SK-N-MC (cell line): ENCODE results near the gene LIPM.

Experiments
- EZH2 ChIP-seq: fragments of 200-600 bp; sonication (generic); IDR thresholded peaks from one replicate; pipeline ENCODE4 v1.6.1; 2017; ENCODE audit warnings: antibody characterized with exemption
- FOXP2 ChIP-seq: optimal IDR thresholded peaks from 2 replicates; pipeline ENCODE3; 2011; ENCODE audit warnings: mild to moderate bottlenecking, moderate library complexity; ENCODE audit not compliant: insufficient read depth; ENCODE audit errors: extremely low read length, control extremely low read depth
- POLR2AphosphoS5 ChIP-seq: IDR thresholded peaks from 2 replicates; pipeline ENCODE4 v1.6.1; 2012; ENCODE audit warnings: mild to moderate bottlenecking, low read depth, low read length, borderline replicate concordance

GRCh38 chr10:88759366-88760101, 43.0 kb upstream of the LIPM start, which contains the start of gene LIPN:
- TF ChIP-seq POLR2AphosphoS5 (no peak), EZH2 (no peak), FOXP2 (no peak)
